HEK293 (cell line): ENCODE data around the gene AFAP1L2.

Source experiments
- CTCF ChIA-PET: fragments of 350-600 bp; formaldehyde crosslinking; extraction: SDS; loops from one replicate; lab custom pipeline; 2021; ENCODE audit warnings: antibody characterized with exemption; lab: Yijun Ruan, JAX
- POLR2A ChIA-PET: fragments of 300-600 bp; formaldehyde crosslinking; extraction: SDS; loops from one replicate; lab custom pipeline; 2020; ENCODE audit warnings: antibody characterized with exemption, inconsistent platforms; lab: Yijun Ruan, JAX
- H3K27ac ChIP-seq: fragments of 200-500 bp; sonication (Bioruptor generic); 2 replicates; pipeline ENCODE4 v1.5.1; 2014; ENCODE audit warnings: low read depth, low read length, control low read depth, inconsistent platforms; ENCODE audit errors: extremely low read depth
- H3K36me3 ChIP-seq, 2 experiments: fragments of 200-500 bp in 1 of 2; sonication (Bioruptor generic) in 1 of 2; 1 replicate in 1 of 2; 2 replicates in 1 of 2; pipeline ENCODE4 v1.5.1; 2014 to 2017; ENCODE audit warnings: inconsistent platforms in 2 of 2, low read length in 2 of 2; ENCODE audit not compliant: control insufficient read depth in 2 of 2, insufficient read depth in 1 of 2
- H3K4me1 ChIP-seq: fragments of 200-500 bp; sonication (Bioruptor generic); 2 replicates; pipeline ENCODE4 v1.5.1; 2014; ENCODE audit warnings: mild to moderate bottlenecking, low read length, inconsistent platforms; ENCODE audit not compliant: control insufficient read depth, insufficient read depth
- H3K4me3 ChIP-seq: 2 replicates; pipeline ENCODE4 v1.5.1; 2011; ENCODE audit warnings: low read depth, mild to moderate bottlenecking, control low read depth, low read length, moderate library complexity
- H3K9me3 ChIP-seq: fragments of 200-500 bp; sonication (Bioruptor generic); 2 replicates; pipeline ENCODE4 v1.5.1; 2014; ENCODE audit warnings: low read depth, low read length, inconsistent platforms; ENCODE audit not compliant: control insufficient read depth, insufficient read depth
- GLIS1 ChIP-seq: fragments of 450-650 bp; formaldehyde crosslinking; IDR thresholded peaks from 2 replicates; pipeline ENCODE4 v1.5.1; 2016; ENCODE audit warnings: missing biosample characterization, missing genetic modification characterization
- OSR2 ChIP-seq: fragments of 450-650 bp; formaldehyde crosslinking; IDR thresholded peaks from 2 replicates; pipeline ENCODE4 v1.5.1; 2016; ENCODE audit warnings: missing biosample characterization, missing genetic modification characterization
- TRIM28 ChIP-seq: IDR thresholded peaks from 2 replicates; pipeline ENCODE4 v1.6.1; 2011; ENCODE audit warnings: low read length, control low read depth, borderline replicate concordance
- ZFHX2 ChIP-seq: fragments of 450-650 bp; formaldehyde crosslinking; conservative IDR thresholded peaks from 2 replicates; pipeline ENCODE4 v1.5.1; 2016; ENCODE audit warnings: missing biosample characterization, missing genetic modification characterization
- ZFP37 ChIP-seq: fragments of 450-650 bp; formaldehyde crosslinking; IDR thresholded peaks from 2 replicates; pipeline ENCODE4 v1.5.1; 2016; ENCODE audit warnings: missing biosample characterization, missing genetic modification characterization
- ZFP41 ChIP-seq: fragments of 450-650 bp; formaldehyde crosslinking; IDR thresholded peaks from 2 replicates; pipeline ENCODE4 v1.5.1; 2016; ENCODE audit warnings: missing biosample characterization, missing genetic modification characterization, borderline replicate concordance
- ZNF132 ChIP-seq: fragments of 450-650 bp; formaldehyde crosslinking; IDR thresholded peaks from 2 replicates; pipeline ENCODE4 v1.5.1; 2017; ENCODE audit warnings: missing biosample characterization, missing genetic modification characterization, borderline replicate concordance
- ZNF223 ChIP-seq: fragments of 450-650 bp; formaldehyde crosslinking; IDR thresholded peaks from 2 replicates; pipeline ENCODE4 v1.5.1; 2016; ENCODE audit warnings: missing biosample characterization, missing genetic modification characterization
- ZNF266 ChIP-seq: fragments of 450-650 bp; formaldehyde crosslinking; IDR thresholded peaks from 2 replicates; pipeline ENCODE4 v1.5.1; 2016; ENCODE audit warnings: missing biosample characterization, missing genetic modification characterization, low read depth
- ZNF324 ChIP-seq: fragments of 450-650 bp; formaldehyde crosslinking; IDR thresholded peaks from 2 replicates; pipeline ENCODE4 v1.5.1; 2016; ENCODE audit warnings: missing biosample characterization, missing genetic modification characterization
- ZNF341 ChIP-seq: fragments of 450-650 bp; formaldehyde crosslinking; IDR thresholded peaks from 2 replicates; pipeline ENCODE4; 2016; ENCODE audit warnings: low read depth, missing biosample characterization, missing genetic modification characterization
- ZNF37A ChIP-seq: fragments of 450-650 bp; IDR thresholded peaks from 2 replicates; pipeline ENCODE4 v1.5.1; 2018; ENCODE audit warnings: missing biosample characterization, missing genetic modification characterization
- ZNF426 ChIP-seq: fragments of 450-650 bp; formaldehyde crosslinking; IDR thresholded peaks from 2 replicates; pipeline ENCODE4 v1.5.1; 2017; ENCODE audit warnings: missing biosample characterization, missing genetic modification characterization, mild to moderate bottlenecking, inconsistent platforms, moderate library complexity
- ZNF473 ChIP-seq: fragments of 450-650 bp; formaldehyde crosslinking; IDR thresholded peaks from 2 replicates; pipeline ENCODE4 v1.5.1; 2017; ENCODE audit warnings: missing biosample characterization, missing genetic modification characterization
- ZNF548 ChIP-seq: fragments of 450-650 bp; formaldehyde crosslinking; IDR thresholded peaks from 2 replicates; pipeline ENCODE4 v1.5.1; 2016; ENCODE audit warnings: missing biosample characterization, missing genetic modification characterization
- ZNF677 ChIP-seq: fragments of 450-650 bp; IDR thresholded peaks from 2 replicates; pipeline ENCODE4 v1.5.0; 2018; ENCODE audit warnings: missing biosample characterization, mild to moderate bottlenecking, missing genetic modification characterization, moderate library complexity
- ZNF792 ChIP-seq: fragments of 450-650 bp; formaldehyde crosslinking; IDR thresholded peaks from 2 replicates; pipeline ENCODE4 v1.5.1; 2016; ENCODE audit warnings: missing biosample characterization, missing genetic modification characterization
- ZSCAN16 ChIP-seq: fragments of 450-650 bp; formaldehyde crosslinking; IDR thresholded peaks from 2 replicates; pipeline ENCODE4 v1.5.1; 2016; ENCODE audit warnings: missing biosample characterization, missing genetic modification characterization
- TF ChIP-seq, protein P1 (sequence below): fragments of 450-650 bp; formaldehyde crosslinking; IDR thresholded peaks from 2 replicates; pipeline ENCODE4 v1.5.1; 2016; ENCODE audit warnings: missing biosample characterization, missing genetic modification characterization, borderline replicate concordance
- TF ChIP-seq, protein P2 (sequence below): fragments of 450-650 bp; formaldehyde crosslinking; IDR thresholded peaks from 2 replicates; pipeline ENCODE4 v1.5.0; 2017; ENCODE audit warnings: missing biosample characterization, missing genetic modification characterization, borderline replicate concordance

The AFAP1L2 gene

DNA sequence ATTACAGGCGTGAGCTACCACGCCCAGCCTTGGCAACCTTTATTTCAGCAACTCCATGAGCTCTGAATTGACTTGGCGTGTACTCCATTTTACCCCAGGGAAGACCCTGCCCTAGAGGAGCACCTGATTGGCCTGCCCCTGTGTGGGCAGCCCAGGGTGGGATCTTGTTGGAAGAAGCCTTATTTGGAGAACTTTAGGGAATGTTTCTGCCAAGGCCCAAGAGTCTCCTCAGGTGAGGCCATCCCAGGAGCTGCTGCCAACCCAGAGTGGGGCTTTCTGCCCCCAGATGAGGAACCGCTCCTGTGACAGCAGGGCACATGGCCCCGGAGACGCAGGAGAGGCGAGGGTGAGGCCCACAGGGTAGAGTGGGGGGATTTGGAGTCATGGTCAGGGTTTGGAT lies 123.3 kb downstream of the AFAP1L2 start:
- TF ChIP-seq TRIM28 (no peak), ZNF341 (tag by site-specific recombination) (no peak), ZNF324 (tag by site-specific recombination) (no peak), ZNF223 (tag by site-specific recombination) (no peak), ZNF266 (tag by site-specific recombination) (no peak), ZFHX2 (tag by site-specific recombination) (no peak), ZNF37A (tag by site-specific recombination) (no peak), ZNF677 (tag by site-specific recombination) (no peak), ZFP41 (tag by site-specific recombination) (no peak), ZNF426 (no peak), GLIS1 (no peak), ZNF473 (tag by site-specific recombination) (no peak), OSR2 (tag by site-specific recombination) (no peak)
- TF ChIP-seq, protein P1, sequence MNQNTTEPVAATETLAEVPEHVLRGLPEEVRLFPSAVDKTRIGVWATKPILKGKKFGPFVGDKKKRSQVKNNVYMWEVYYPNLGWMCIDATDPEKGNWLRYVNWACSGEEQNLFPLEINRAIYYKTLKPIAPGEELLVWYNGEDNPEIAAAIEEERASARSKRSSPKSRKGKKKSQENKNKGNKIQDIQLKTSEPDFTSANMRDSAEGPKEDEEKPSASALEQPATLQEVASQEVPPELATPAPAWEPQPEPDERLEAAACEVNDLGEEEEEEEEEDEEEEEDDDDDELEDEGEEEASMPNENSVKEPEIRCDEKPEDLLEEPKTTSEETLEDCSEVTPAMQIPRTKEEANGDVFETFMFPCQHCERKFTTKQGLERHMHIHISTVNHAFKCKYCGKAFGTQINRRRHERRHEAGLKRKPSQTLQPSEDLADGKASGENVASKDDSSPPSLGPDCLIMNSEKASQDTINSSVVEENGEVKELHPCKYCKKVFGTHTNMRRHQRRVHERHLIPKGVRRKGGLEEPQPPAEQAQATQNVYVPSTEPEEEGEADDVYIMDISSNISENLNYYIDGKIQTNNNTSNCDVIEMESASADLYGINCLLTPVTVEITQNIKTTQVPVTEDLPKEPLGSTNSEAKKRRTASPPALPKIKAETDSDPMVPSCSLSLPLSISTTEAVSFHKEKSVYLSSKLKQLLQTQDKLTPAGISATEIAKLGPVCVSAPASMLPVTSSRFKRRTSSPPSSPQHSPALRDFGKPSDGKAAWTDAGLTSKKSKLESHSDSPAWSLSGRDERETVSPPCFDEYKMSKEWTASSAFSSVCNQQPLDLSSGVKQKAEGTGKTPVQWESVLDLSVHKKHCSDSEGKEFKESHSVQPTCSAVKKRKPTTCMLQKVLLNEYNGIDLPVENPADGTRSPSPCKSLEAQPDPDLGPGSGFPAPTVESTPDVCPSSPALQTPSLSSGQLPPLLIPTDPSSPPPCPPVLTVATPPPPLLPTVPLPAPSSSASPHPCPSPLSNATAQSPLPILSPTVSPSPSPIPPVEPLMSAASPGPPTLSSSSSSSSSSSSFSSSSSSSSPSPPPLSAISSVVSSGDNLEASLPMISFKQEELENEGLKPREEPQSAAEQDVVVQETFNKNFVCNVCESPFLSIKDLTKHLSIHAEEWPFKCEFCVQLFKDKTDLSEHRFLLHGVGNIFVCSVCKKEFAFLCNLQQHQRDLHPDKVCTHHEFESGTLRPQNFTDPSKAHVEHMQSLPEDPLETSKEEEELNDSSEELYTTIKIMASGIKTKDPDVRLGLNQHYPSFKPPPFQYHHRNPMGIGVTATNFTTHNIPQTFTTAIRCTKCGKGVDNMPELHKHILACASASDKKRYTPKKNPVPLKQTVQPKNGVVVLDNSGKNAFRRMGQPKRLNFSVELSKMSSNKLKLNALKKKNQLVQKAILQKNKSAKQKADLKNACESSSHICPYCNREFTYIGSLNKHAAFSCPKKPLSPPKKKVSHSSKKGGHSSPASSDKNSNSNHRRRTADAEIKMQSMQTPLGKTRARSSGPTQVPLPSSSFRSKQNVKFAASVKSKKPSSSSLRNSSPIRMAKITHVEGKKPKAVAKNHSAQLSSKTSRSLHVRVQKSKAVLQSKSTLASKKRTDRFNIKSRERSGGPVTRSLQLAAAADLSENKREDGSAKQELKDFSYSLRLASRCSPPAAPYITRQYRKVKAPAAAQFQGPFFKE, result no peak
- H3K27ac ChIP-seq, result no peak overlapping the region
- no peaks in the 10 kb centered on the region for H3K36me3 ChIP-seq
- POLR2A ChIA-PET, result no interaction called here
- no peaks in the 10 kb centered on the region for H3K4me1 ChIP-seq
- CTCF ChIA-PET, result no interaction called here
- no peak overlapping the region for H3K4me3 ChIP-seq
- H3K9me3 ChIP-seq, result no peaks in the 10 kb centered on the region

DNA sequence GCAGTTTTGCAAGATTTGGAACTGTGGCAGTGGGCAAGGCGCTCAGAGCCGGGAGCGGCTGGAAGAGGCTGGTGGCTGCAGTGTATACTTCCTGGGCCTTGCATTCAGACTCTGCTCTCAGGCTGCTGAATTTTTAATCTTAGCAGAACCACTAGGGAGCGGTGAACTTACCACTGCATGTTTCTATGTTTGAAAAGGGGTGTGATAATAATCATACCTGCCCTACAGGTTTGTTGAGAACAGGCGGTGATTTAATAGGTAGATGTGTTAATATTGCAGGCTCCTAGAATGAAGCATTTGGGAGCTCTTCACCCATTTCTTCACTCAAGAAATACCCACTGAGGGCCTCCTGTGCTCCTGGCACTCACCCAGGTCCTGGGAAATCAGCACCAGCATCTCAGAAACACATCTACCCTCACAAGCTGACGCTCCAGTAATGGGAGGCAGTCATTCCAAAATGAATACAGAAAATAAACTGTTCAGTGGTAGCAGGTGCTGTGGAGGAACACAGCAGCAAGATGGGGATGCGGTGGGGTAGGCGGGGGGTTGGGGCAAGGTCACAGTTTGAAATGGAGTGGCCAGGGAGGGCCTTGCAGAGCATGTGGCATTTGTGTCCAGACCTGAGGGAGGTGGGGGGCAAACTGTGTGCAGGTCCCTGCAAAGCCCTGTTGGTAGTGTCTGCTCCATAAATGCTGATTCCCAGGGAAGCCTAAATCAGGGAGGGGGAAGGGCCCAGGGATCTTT lies 124.2 kb downstream of the AFAP1L2 start:
- H3K4me1 ChIP-seq, result no peaks in the 10 kb centered on the region
- no peak overlapping the region for H3K27ac ChIP-seq
- ChIA-PET POLR2A (no interaction called here), CTCF (interaction anchor here (0.6 kb wide), 1 partner anchor 544 kb away, joined by 3 read pairs; no protein-coding TSS in a partner anchor)
- H3K36me3 ChIP-seq, result no peaks in the 10 kb centered on the region
- no peak overlapping the region for H3K4me3 ChIP-seq
- TF ChIP-seq ZNF132, result no peak
- TF ChIP-seq ZNF548 (tag by site-specific recombination), result no peak
- H3K9me3 ChIP-seq, result no peaks in the 10 kb centered on the region

DNA sequence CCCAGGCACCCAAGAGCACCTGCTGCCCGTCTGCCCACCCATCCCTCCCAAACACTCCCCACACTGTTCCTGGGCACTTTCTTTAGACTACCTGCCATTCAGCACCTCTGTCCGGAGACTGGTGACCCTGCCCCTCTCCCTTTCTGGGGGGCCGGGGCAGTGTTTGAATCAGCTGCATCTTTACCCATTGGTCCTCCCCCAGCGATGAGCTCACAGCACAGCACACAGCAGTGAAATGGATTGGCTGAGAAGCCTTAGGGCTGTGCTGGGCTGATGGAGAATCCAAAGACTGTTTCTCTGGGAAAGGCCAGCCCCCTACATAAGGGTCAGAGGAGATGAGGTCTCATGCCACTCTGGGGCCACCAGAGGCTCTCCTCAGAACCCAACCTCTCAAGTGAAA lies 125.0 kb downstream of the AFAP1L2 start:
- TF ChIP-seq ZFP37 (tag by site-specific recombination) (no peak), ZNF792 (tag by site-specific recombination) (no peak), ZSCAN16 (no peak)
- TF ChIP-seq, protein P2, sequence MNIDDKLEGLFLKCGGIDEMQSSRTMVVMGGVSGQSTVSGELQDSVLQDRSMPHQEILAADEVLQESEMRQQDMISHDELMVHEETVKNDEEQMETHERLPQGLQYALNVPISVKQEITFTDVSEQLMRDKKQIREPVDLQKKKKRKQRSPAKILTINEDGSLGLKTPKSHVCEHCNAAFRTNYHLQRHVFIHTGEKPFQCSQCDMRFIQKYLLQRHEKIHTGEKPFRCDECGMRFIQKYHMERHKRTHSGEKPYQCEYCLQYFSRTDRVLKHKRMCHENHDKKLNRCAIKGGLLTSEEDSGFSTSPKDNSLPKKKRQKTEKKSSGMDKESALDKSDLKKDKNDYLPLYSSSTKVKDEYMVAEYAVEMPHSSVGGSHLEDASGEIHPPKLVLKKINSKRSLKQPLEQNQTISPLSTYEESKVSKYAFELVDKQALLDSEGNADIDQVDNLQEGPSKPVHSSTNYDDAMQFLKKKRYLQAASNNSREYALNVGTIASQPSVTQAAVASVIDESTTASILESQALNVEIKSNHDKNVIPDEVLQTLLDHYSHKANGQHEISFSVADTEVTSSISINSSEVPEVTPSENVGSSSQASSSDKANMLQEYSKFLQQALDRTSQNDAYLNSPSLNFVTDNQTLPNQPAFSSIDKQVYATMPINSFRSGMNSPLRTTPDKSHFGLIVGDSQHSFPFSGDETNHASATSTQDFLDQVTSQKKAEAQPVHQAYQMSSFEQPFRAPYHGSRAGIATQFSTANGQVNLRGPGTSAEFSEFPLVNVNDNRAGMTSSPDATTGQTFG (tag by site-specific recombination), result no peak
- CTCF ChIA-PET, result interaction anchor here (0.7 kb wide), 1 partner anchor 818 kb away, joined by 3 read pairs; no protein-coding TSS in a partner anchor
- Histone ChIP-seq H3K4me1 (no peaks in the 10 kb centered on the region), H3K36me3 (no peaks in the 10 kb centered on the region), H3K27ac (no peak overlapping the region), H3K9me3 (no peaks in the 10 kb centered on the region), H3K4me3 (no peak overlapping the region)
- POLR2A ChIA-PET, result no interaction called here
